LHCN-M2 (cell line): ENCODE data around the gene OR5B3. TPM values are rescaled to one million over a fixed set of nuclear protein-coding genes. Genes with fewer than 3 reads are reported as not detected.
"Not testable (repeated sequence)": the region's sequence is repeated elsewhere in the genome, so short reads cannot be mapped to it uniquely, and the experiment has no call there.

Source experiments
- DNase-seq: peaks from one replicate; pipeline ENCODE4 v3.0.0-alpha.2; 2012; ENCODE audit warnings: low read depth
- polyA plus RNA-seq: library from polyadenylated mRNA; unstranded; fragments of >200 nt; gene quantifications from one replicate; pipeline ENCODE4 v1.2.1, GENCODE V29; 2012; ENCODE audit warnings: missing spikeins
- total RNA-seq: library from RNA; depleted of rRNA; stranded (reverse); fragments of >200 nt; gene quantifications from 2 replicates; pipeline ENCODE4 v1.2.3, GENCODE V29; 2014; rRNA removed

The OR5B3 gene
- not detected in 2 replicates for total RNA-seq
- not detected for polyA plus RNA-seq

- no peak for DNase-seq
These were observed at the start of gene OR5B3 for GRCh38 chr11:58406774-58407173. Gene OR5B3 (minus strand): TSS chr11:58406874. CDS start chr11:58403409, 3,465 bp downstream.

GRCh38 chr11:58451585-58451984 is 44.9 kb upstream of the OR5B3 start:
- DNase-seq: no peak

GRCh38 chr11:58446294-58446693 is 39.6 kb upstream of the OR5B3 start:
- DNase-seq: no peak

GRCh38 chr11:58444300-58444699 is 37.6 kb upstream of the OR5B3 start:
- DNase-seq: no peak

- no peak for DNase-seq
These were observed 35.5 kb upstream of the OR5B3 start, which contains the start of gene OR5B12 for GRCh38 chr11:58442136-58442535. Gene OR5B12 (minus strand): TSS chr11:58442236. CDS start chr11:58440151, 2,085 bp downstream.

GRCh38 chr11:58438486-58438885 is 31.8 kb upstream of the OR5B3 start:
- no peak for DNase-seq

GRCh38 chr11:58434217-58434616 is 27.5 kb upstream of the OR5B3 start:
- DNase-seq: no peak

GRCh38 chr11:58433638-58434203 is 27.0 kb upstream of the OR5B3 start:
- no peak for DNase-seq

GRCh38 chr11:58429273-58429672 is 22.6 kb upstream of the OR5B3 start:
- no peak for DNase-seq

- DNase-seq: no peak
These were observed 21.3 kb upstream of the OR5B3 start, which contains the start of gene OR5B2 for GRCh38 chr11:58428021-58428420. Gene OR5B2 (minus strand): TSS chr11:58428121. CDS start chr11:58423261, 4,860 bp downstream.

GRCh38 chr11:58399622-58400021 is 7.1 kb downstream of the OR5B3 start:
- DNase-seq: not testable (repeated sequence)

- no peak for DNase-seq
These were observed 11.1 kb downstream of the OR5B3 start for GRCh38 chr11:58395581-58395980.

- DNase-seq: peak; percentile 82
These were observed 12.5 kb downstream of the OR5B3 start for GRCh38 chr11:58394195-58394594.

- no peak for DNase-seq
These were observed 13.9 kb downstream of the OR5B3 start for GRCh38 chr11:58392746-58393145.

- no peak for DNase-seq
These were observed 14.8 kb downstream of the OR5B3 start for GRCh38 chr11:58391879-58392278.

- DNase-seq: no peak
These were observed 16.1 kb downstream of the OR5B3 start for GRCh38 chr11:58390551-58391063.

GRCh38 chr11:58358969-58359368 is 47.7 kb downstream of the OR5B3 start, which contains the start of gene OR5B17:
Gene OR5B17 (minus strand): TSS chr11:58359069. CDS start chr11:58359069, 0 bp downstream.
- no peak for DNase-seq

GRCh38 chr11:58354727-58355126 is 51.9 kb downstream of the OR5B3 start:
- no peak for DNase-seq

Other genes with a start within 250 kb of the OR5B3 start
- gene OR9Q2, start 217.8 kb downstream of the OR5B3 start, total RNA-seq: not detected in 2 replicates
- not detected in 2 replicates for gene OR1S2, start 202.7 kb downstream of the OR5B3 start, total RNA-seq
- gene OR1S1, start 194.2 kb downstream of the OR5B3 start, total RNA-seq: not detected in 2 replicates
- gene OR10Q1, start 178.0 kb downstream of the OR5B3 start, total RNA-seq: not detected in 2 replicates
- not detected in 2 replicates for gene OR10W1, start 138.6 kb downstream of the OR5B3 start, total RNA-seq
- gene OR5B17, start 47.8 kb downstream of the OR5B3 start, total RNA-seq: not detected in 2 replicates
- not detected in 2 replicates for gene OR5B2, start 21.2 kb upstream of the OR5B3 start, total RNA-seq
- not detected in 2 replicates for gene OR5B12, start 35.4 kb upstream of the OR5B3 start, total RNA-seq
- not detected in 2 replicates for gene OR5B21, start 101.2 kb upstream of the OR5B3 start, total RNA-seq
- 55.0 and 57.9 TPM in 2 replicates for gene LPXN, start 169.0 kb upstream of the OR5B3 start, total RNA-seq
- 75.2 and 87.9 TPM in 2 replicates for gene ZFP91, start 172.2 kb upstream of the OR5B3 start, total RNA-seq
- 1.3 and 2.6 TPM in 2 replicates for gene CNTF, start 215.8 kb upstream of the OR5B3 start, total RNA-seq